ENCODE data around the gene GNAO1. TPM values are rescaled to one million over a fixed set of nuclear protein-coding genes. Genes with fewer than 3 reads are reported as not detected.

Gene GNAO1
- total RNA-seq, 4 donors from 2014 or later, result 0.50 to 1.5 (median 0.66) TPM

- Histone ChIP-seq H3K4me1 (peaks cover 0 to 35% (median 4%) of the 10 kb centered on the region in 3 donors), H3K9me3 (no peaks in the 10 kb centered on the region), H3K4me3 (no peak overlapping the region), H3K27me3 (no peaks in the 10 kb centered on the region), H3K27ac (peak overlapping the region in 3 of 4 donors; percentile 55 to 69 (median 63)), H3K36me3 (peaks cover 8 to 29% (median 10%) of the 10 kb centered on the region in 3 donors)
- DNase-seq, result no peak
- TF ChIP-seq CTCF (IDR thresholded peaks at IDR 0.05) (no peak), POLR2A (IDR thresholded peaks at IDR 0.05) (no peak)
- 80 to 87% methylated on average over 4 to 11 of the region's 13 CpGs for WGBS, 2 donors
- intact Hi-C loops (cut with DNase I), result no loop called here
Measured at GRCh38 chr16:56357765-56358322, 166.6 kb downstream of the GNAO1 start.

- Histone ChIP-seq H3K4me1 (peaks cover 0 to 26% (median 4%) of the 10 kb centered on the region in 3 donors), H3K4me3 (no peak overlapping the region), H3K27me3 (no peaks in the 10 kb centered on the region), H3K36me3 (peaks cover 18 to 55% (median 22%) of the 10 kb centered on the region in 3 donors), H3K9me3 (no peaks in the 10 kb centered on the region), H3K27ac (no peak overlapping the region)
- intact Hi-C loops (cut with DNase I), result no loop called here
- DNase-seq, result no peak
- TF ChIP-seq CTCF (IDR thresholded peaks at IDR 0.05) (no peak), POLR2A (IDR thresholded peaks at IDR 0.05) (no peak)
- WGBS, 2 donors, result 93 to 94% methylated on average over 8 to 10 of the region's 15 CpGs
Measured at GRCh38 chr16:56360117-56361008, 169.1 kb downstream of the GNAO1 start.

- DNase-seq, result no peak
- Histone ChIP-seq H3K36me3 (peaks cover 18 to 71% (median 22%) of the 10 kb centered on the region in 3 donors), H3K4me3 (no peak overlapping the region), H3K27ac (no peak overlapping the region), H3K27me3 (no peaks in the 10 kb centered on the region), H3K9me3 (no peaks in the 10 kb centered on the region), H3K4me1 (peaks cover 0 to 9% (median 0%) of the 10 kb centered on the region in 3 donors)
- TF ChIP-seq POLR2A (IDR thresholded peaks at IDR 0.05) (no peak), CTCF (IDR thresholded peaks at IDR 0.05) (no peak)
- intact Hi-C loops (cut with DNase I), result no loop called here
- WGBS, 2 donors, result 67 to 74% methylated on average over 15 of the region's 15 CpGs
Measured at GRCh38 chr16:56362057-56362655, 170.9 kb downstream of the GNAO1 start.

- no peaks in the 10 kb centered on the region for H3K9me3 ChIP-seq
- no peaks in the 10 kb centered on the region for H3K27me3 ChIP-seq
- H3K36me3 ChIP-seq, result peaks cover 18 to 76% (median 25%) of the 10 kb centered on the region in 3 donors
- intact Hi-C loops (cut with DNase I), result no loop called here
- peaks cover 0 to 3% (median 0%) of the 10 kb centered on the region in 3 donors for H3K4me1 ChIP-seq
- no peak for DNase-seq
- no peak overlapping the region for H3K27ac ChIP-seq
- TF ChIP-seq POLR2A (IDR thresholded peaks at IDR 0.05) (no peak), CTCF (IDR thresholded peaks at IDR 0.05) (no peak)
- WGBS, 2 donors, result 93 to 94% methylated on average over 13 to 17 of the region's 17 CpGs
- no peak overlapping the region for H3K4me3 ChIP-seq
Measured at GRCh38 chr16:56362706-56363105, 171.4 kb downstream of the GNAO1 start.

Data from esophagus squamous epithelium (tissue), 5 donors.